Vagina (tissue), 2 donors: ENCODE measurements around the gene CHST11. TPM values are rescaled to one million over a fixed set of nuclear protein-coding genes. Genes with fewer than 3 reads are reported as not detected.

ENCODE experiments used
- DNase-seq, 2 donors: peaks; one replicate each; pipeline ENCODE4 v3.0.0-alpha.2; 2017; ENCODE audit errors: extremely low spot score in 2 of 2
- H3K27ac ChIP-seq: fragments of 200-600 bp; sonication (generic); one replicate; pipeline ENCODE4 v1.5.1; 2019
- H3K27me3 ChIP-seq: fragments of 200-600 bp; sonication (generic); one replicate; pipeline ENCODE4 v1.5.1; 2019
- H3K36me3 ChIP-seq, 2 donors: fragments of 200-600 bp; sonication (generic); one replicate each; pipeline ENCODE4 v1.5.1; 2017 to 2019
- H3K4me1 ChIP-seq: fragments of 200-600 bp; sonication (generic); one replicate; pipeline ENCODE4 v1.5.1; 2019
- H3K4me3 ChIP-seq, 2 donors: fragments of 200-600 bp; sonication (generic); 1 replicate in 1 of 2; 2 replicates in 1 of 2; pipeline ENCODE4 v1.5.1; 2016 to 2019
- H3K9me3 ChIP-seq: fragments of 200-600 bp; sonication (generic); one replicate; pipeline ENCODE4 v1.5.1; 2019
- POLR2A ChIP-seq, 2 donors: fragments of 450-650 bp; IDR thresholded peaks; one replicate each; pipeline ENCODE4 v1.6.1; 2017; ENCODE audit warnings: antibody characterized with exemption in 2 of 2, mild to moderate bottlenecking in 2 of 2, moderate library complexity in 2 of 2
- POLR2AphosphoS5 ChIP-seq, 2 donors: sonication (generic); formaldehyde crosslinking; IDR thresholded peaks; one replicate each; pipeline ENCODE4 v1.9.0; 2017; ENCODE audit warnings: antibody characterized with exemption in 2 of 2, mild to moderate bottlenecking in 2 of 2, low read depth in 1 of 2; ENCODE audit not compliant: insufficient read depth in 1 of 2
- intact Hi-C: fragments of 100-400 bp; cut with DNase I; formaldehyde crosslinking; loops from one replicate; pipeline ENCODE4 v1.15.1; 2023
- total RNA-seq: library from RNA; depleted of rRNA; stranded (reverse); fragments of >200 nt; gene quantifications from one replicate; pipeline ENCODE4 v1.2.3, GENCODE V29; 2016
- TF ChIP-seq, protein P1 (sequence below), 3 experiments: fragments of 450-650 bp in 2 of 3; fragments of 200-600 bp in 1 of 3; sonication (generic) in 1 of 3; IDR thresholded peaks; one replicate each; pipeline ENCODE4 v1.5.1; 2017 to 2019; ENCODE audit warnings: antibody characterized with exemption in 3 of 3, mild to moderate bottlenecking in 2 of 3, moderate library complexity in 2 of 3

CHST11 gene
- total RNA-seq, 1 donor from 2014 or later: 40.0 TPM

DNA sequence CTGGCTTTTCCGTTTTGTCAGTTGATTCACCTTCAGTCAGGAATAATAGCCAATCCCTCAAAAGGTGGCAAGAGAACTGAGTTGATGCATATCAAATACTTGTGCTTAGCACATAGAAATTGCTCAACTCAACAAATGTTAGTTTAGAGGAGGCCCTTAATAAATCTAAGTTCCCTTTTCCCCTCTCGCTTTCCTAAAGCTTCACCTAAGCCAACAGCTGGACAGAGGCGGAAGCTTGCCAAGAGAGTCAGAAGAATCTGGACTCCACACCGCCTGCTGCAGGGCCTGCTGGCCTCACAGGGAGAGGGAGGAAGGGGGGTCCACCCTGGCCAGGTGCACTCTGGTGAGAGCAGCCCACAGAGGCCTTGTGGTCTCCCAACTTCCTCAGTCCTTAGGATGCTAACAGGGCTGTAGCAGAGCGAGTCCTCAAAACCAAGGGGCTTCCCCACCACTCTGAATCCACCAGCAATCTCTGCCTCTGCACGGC lies 213.1 kb downstream of the CHST11 start:
- TF ChIP-seq POLR2A (IDR thresholded peaks at IDR 0.05): no peak
- peak in 1 of 2 donors; percentile 13 for TF ChIP-seq POLR2AphosphoS5 (IDR thresholded peaks at IDR 0.05; ENCODE audit: insufficient read depth in 1 of 2, low read depth in 1 of 2)
- no peaks in the 10 kb centered on the region for H3K9me3 ChIP-seq
- DNase-seq: no peak
- intact Hi-C loops: no loop called here
- H3K4me3 ChIP-seq: no peak overlapping the region
- H3K36me3 ChIP-seq: no peaks in the 10 kb centered on the region
- no peaks in the 10 kb centered on the region for H3K27me3 ChIP-seq
- H3K27ac ChIP-seq: peak overlapping the region; percentile 75
- H3K4me1 ChIP-seq: peaks cover 72% of the 10 kb centered on the region

DNA sequence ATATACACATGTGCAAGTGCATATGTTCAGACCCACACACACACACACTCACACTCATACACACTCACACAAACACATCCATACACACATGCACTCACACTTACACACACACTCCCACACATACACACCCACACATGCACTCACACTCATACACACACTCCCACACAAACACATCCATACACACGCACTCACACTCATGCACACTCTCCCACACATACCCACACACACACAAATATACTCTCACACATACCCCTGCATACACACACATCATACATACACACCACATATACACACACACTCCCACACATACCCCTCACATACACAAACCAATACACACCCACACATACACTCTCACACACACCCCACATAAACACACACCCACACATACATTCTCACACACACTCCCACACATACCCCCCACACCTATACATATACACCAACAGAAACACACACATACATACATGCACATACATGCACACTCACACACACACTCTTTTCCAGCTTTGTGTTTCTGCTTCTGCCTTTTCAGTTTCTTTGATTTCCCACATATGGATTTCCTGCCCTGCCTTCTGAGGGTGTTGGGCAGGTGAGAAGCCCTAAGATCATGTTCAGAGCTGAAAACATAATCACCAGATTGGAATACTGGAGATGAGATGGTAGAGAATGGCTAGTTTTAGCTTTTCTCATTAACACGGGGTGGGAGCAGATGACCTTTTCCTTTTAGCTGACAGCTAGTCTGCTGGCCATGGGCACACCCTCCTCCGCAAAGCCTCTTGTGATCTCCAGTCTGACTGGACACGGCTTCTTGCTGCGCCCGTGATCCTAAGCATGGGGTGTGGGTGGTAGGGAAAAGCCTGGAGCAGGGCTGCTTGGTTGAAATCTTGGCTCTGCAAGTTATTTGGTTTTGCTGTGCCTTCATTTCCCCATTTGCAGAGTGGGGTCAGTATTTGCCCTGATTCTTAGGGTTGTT lies 214.0 kb downstream of the CHST11 start:
- no peak for DNase-seq
- Histone ChIP-seq H3K4me1 (peaks cover 72% of the 10 kb centered on the region), H3K9me3 (no peaks in the 10 kb centered on the region), H3K27me3 (no peaks in the 10 kb centered on the region), H3K36me3 (no peaks in the 10 kb centered on the region), H3K27ac (peak overlapping the region; percentile 75), H3K4me3 (no peak overlapping the region)
- TF ChIP-seq, protein P1, sequence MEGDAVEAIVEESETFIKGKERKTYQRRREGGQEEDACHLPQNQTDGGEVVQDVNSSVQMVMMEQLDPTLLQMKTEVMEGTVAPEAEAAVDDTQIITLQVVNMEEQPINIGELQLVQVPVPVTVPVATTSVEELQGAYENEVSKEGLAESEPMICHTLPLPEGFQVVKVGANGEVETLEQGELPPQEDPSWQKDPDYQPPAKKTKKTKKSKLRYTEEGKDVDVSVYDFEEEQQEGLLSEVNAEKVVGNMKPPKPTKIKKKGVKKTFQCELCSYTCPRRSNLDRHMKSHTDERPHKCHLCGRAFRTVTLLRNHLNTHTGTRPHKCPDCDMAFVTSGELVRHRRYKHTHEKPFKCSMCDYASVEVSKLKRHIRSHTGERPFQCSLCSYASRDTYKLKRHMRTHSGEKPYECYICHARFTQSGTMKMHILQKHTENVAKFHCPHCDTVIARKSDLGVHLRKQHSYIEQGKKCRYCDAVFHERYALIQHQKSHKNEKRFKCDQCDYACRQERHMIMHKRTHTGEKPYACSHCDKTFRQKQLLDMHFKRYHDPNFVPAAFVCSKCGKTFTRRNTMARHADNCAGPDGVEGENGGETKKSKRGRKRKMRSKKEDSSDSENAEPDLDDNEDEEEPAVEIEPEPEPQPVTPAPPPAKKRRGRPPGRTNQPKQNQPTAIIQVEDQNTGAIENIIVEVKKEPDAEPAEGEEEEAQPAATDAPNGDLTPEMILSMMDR (IDR thresholded peaks at IDR 0.05): no peak
- no peak for TF ChIP-seq POLR2AphosphoS5 (IDR thresholded peaks at IDR 0.05; ENCODE audit: insufficient read depth in 1 of 2, low read depth in 1 of 2)
- TF ChIP-seq POLR2A (IDR thresholded peaks at IDR 0.05): no peak
- intact Hi-C loops: no loop called here

DNA sequence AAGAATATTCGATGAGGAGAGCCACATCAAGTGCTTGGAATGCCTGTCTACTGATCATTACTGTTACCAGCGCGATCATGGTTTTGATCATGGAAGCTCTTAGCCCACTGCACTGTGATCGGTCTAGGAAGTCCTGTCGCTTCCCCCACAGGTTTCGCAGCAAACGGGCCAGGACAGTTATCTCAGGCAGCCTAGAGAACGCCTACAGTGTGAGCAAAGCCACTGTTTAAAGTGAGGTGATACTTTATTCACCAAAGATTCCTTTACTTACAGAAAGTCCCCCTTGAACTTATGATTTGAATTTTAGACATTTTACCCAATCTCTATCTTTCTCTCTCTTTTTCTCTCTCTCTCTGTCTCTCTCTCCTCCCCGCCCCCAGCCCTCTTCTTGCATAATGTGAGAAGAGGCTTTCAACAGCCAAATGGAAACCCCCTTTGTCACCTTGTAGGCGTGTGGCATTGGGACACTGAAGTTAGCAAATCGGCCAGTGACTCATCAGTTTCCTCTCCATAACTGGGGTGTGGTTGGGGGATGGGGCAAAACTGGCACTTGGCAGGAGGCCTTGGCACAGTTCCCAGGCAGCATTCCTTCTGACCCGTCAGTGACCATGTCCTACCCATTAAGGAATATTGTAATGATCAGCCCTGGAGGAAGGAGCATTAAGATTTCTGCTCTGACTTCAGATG lies 214.8 kb downstream of the CHST11 start:
- intact Hi-C loops: no loop called here
- no peak overlapping the region for H3K4me3 ChIP-seq
- H3K36me3 ChIP-seq: no peaks in the 10 kb centered on the region
- no peak for TF ChIP-seq POLR2A (IDR thresholded peaks at IDR 0.05)
- TF ChIP-seq, protein P1 (IDR thresholded peaks at IDR 0.05): no peak
- TF ChIP-seq POLR2AphosphoS5 (IDR thresholded peaks at IDR 0.05; ENCODE audit: insufficient read depth in 1 of 2, low read depth in 1 of 2): peak; percentile 9 to 67
- no peak for DNase-seq
- no peaks in the 10 kb centered on the region for H3K9me3 ChIP-seq
- H3K27ac ChIP-seq: peak overlapping the region; percentile 56
- no peaks in the 10 kb centered on the region for H3K27me3 ChIP-seq
- peaks cover 72% of the 10 kb centered on the region for H3K4me1 ChIP-seq

GRCh38 chr12:104672096-104672445 lies 215.3 kb downstream of the CHST11 start:
- H3K36me3 ChIP-seq: no peaks in the 10 kb centered on the region
- intact Hi-C loops: no loop called here
- H3K9me3 ChIP-seq: no peaks in the 10 kb centered on the region
- DNase-seq: no peak
- TF ChIP-seq POLR2AphosphoS5 (IDR thresholded peaks at IDR 0.05; ENCODE audit: insufficient read depth in 1 of 2, low read depth in 1 of 2): no peak
- TF ChIP-seq POLR2A (IDR thresholded peaks at IDR 0.05): no peak
- TF ChIP-seq, protein P1 (IDR thresholded peaks at IDR 0.05): no peak
- no peaks in the 10 kb centered on the region for H3K27me3 ChIP-seq
- H3K27ac ChIP-seq: peak overlapping the region; percentile 56
- peaks cover 67% of the 10 kb centered on the region for H3K4me1 ChIP-seq
- no peak overlapping the region for H3K4me3 ChIP-seq

- Histone ChIP-seq H3K9me3 (no peaks in the 10 kb centered on the region), H3K4me3 (no peak overlapping the region), H3K4me1 (peaks cover 66% of the 10 kb centered on the region), H3K27me3 (no peaks in the 10 kb centered on the region), H3K27ac (peak overlapping the region; percentile 56), H3K36me3 (no peaks in the 10 kb centered on the region)
- TF ChIP-seq, protein P1 (IDR thresholded peaks at IDR 0.05): no peak
- TF ChIP-seq POLR2A (IDR thresholded peaks at IDR 0.05): no peak
- no peak for TF ChIP-seq POLR2AphosphoS5 (IDR thresholded peaks at IDR 0.05; ENCODE audit: insufficient read depth in 1 of 2, low read depth in 1 of 2)
- DNase-seq: no peak
- intact Hi-C loops: no loop called here
Measured at GRCh38 chr12:104672501-104673265, 215.9 kb downstream of the CHST11 start.
